Measurements from ENCODE around the gene CXCL12.

DNA sequence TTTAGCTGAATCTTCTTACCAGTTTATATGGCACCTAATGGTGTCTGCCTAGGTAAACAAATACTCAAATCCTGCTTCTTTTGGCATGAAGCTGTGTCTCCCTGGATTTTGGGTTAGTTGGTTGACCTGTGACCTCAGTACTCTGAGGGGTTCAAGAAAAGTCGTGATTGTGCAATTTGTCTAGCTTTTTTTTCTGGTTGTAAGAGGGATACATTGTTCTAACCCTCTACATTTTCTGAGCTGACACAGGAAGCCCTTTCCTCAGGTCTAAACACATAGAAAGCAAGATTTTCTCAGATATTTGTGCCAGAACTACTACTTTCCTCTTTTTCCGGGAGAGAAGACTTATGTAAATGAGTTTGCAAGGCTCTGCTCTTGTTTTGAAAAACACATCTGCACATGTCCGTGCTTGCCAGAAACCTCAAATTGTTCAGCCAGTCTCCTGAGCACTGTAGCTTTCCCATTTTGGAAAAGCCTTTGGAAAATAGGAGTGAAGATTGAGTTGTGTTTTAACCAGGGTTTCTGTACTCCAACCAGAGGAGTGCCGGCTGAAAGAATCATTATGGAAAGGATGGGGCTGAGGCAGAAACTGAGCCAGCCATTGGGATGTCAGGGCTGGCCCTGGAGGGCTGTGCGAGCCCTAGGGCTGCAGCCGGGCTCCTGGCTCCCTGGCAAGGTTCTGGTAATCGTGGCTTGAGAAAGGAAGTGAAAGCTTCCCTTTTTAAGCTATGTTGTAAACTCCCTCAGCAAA lies 31.3 kb upstream of the CXCL12 start:
- TF ChIP-seq CTCF (IDR thresholded peaks at IDR 0.05 in 8 of 11, conservative IDR thresholded peaks at IDR 0.05 in 3 of 11) (no peak), POLR2AphosphoS5 (IDR thresholded peaks at IDR 0.05) (no peak), POLR2A (IDR thresholded peaks at IDR 0.05) (no peak)
